Endodermal cell (in vitro differentiated cells): ENCODE results near the gene ASNSD1. TPM values are rescaled to one million over a fixed set of nuclear protein-coding genes. Genes with fewer than 3 reads are reported as not detected.

Experiments
- DNase-seq: peaks from one replicate; pipeline ENCODE4 v3.0.0-alpha.2; 2017
- H3K27ac ChIP-seq: 2 replicates; pipeline ENCODE4 v1.5.1; 2013; ENCODE audit warnings: mild to moderate bottlenecking, low read depth, low read length, moderate library complexity
- H3K27me3 ChIP-seq: 2 replicates; pipeline ENCODE4 v1.6.1; 2013; ENCODE audit warnings: mild to moderate bottlenecking, low read length, moderate library complexity; ENCODE audit not compliant: insufficient read depth, control insufficient read depth, poor library complexity, severe bottlenecking
- H3K36me3 ChIP-seq: 2 replicates; pipeline ENCODE4 v1.7.0; 2013; ENCODE audit warnings: mild to moderate bottlenecking, low read length, moderate library complexity; ENCODE audit not compliant: control insufficient read depth, insufficient read depth
- H3K4me1 ChIP-seq: one replicate; pipeline ENCODE4 v1.7.0; 2013; ENCODE audit warnings: low read length; ENCODE audit not compliant: control insufficient read depth, insufficient read depth
- H3K4me3 ChIP-seq: 2 replicates; pipeline ENCODE4 v1.5.1; 2013; ENCODE audit warnings: mild to moderate bottlenecking, low read length, moderate library complexity
- H3K9ac ChIP-seq: 2 replicates; pipeline ENCODE4 v1.6.1; 2013; ENCODE audit warnings: mild to moderate bottlenecking, low read length, moderate library complexity; ENCODE audit not compliant: poor library complexity, severe bottlenecking; ENCODE audit errors: extremely low read depth
- H3K9me3 ChIP-seq: 2 replicates; pipeline ENCODE4 v1.6.1; 2013; ENCODE audit warnings: mild to moderate bottlenecking, low read length, moderate library complexity; ENCODE audit not compliant: control insufficient read depth
- H3K27ac Mint-ChIP-seq: 2 replicates; pipeline ENCODE4 v1.8.0; 2020; ENCODE audit warnings: mixed read lengths
- H3K27me3 Mint-ChIP-seq: 2 replicates; pipeline ENCODE4 v1.8.0; 2021; ENCODE audit warnings: mild to moderate bottlenecking, mixed read lengths; ENCODE audit not compliant: insufficient read depth
- H3K36me3 Mint-ChIP-seq: 2 replicates; pipeline ENCODE4 v1.8.0; 2020; ENCODE audit warnings: low read depth, mixed read lengths
- H3K4me1 Mint-ChIP-seq: 2 replicates; pipeline ENCODE4 v1.8.0; 2020; ENCODE audit warnings: mixed read lengths
- H3K4me3 Mint-ChIP-seq: 2 replicates; pipeline ENCODE4 v1.8.0; 2020; ENCODE audit warnings: mild to moderate bottlenecking, moderate library complexity, mixed read lengths
- H3K9me3 Mint-ChIP-seq: 2 replicates; pipeline ENCODE4 v1.8.0; 2020; ENCODE audit warnings: mild to moderate bottlenecking, mixed read lengths
- CTCF ChIP-seq: fragments of 200-600 bp; sonication (generic); conservative IDR thresholded peaks from 2 replicates; pipeline ENCODE4 v1.5.0; 2021; ENCODE audit warnings: antibody characterized with exemption, mild to moderate bottlenecking
- WGBS, 2 experiments: methylation state at CpG; one replicate each; pipeline versions ENCODE4 v1.1.5 to v1.1.7; 2013; ENCODE audit warnings: missing lambda C conversion rate in 2 of 2, mixed read lengths in 1 of 2; ENCODE audit not compliant: insufficient coverage in 1 of 2, insufficient read length in 1 of 2; 5-methylcytosine and 5-hydroxymethylcytosine counted together
- total RNA-seq, 2 donors: library from RNA; stranded (reverse); fragmentation: NEBNext Ultra II Directional in 1 of 2; extraction: Animal tissue kit (Norgen Biotek cat#: 25700) in 1 of 2; gene quantifications; 2 replicates in 1 of 2; 3 replicates in 1 of 2; pipeline ENCODE4 v1.2.1, GENCODE V29; 2021

The ASNSD1 gene
- total RNA-seq, 2 donors from 2014 or later, result 43.3 to 56.2 TPM

GRCh38 chr2:189681903-189682302 lies 20.6 kb downstream of the ASNSD1 start:
- Mint-ChIP-seq H3K27ac (no peak overlapping the region), H3K4me1 (peaks cover 7% of the 10 kb centered on the region), H3K36me3 (peaks cover 23% of the 10 kb centered on the region), H3K27me3 (no peaks in the 10 kb centered on the region), H3K4me3 (no peak overlapping the region), H3K9me3 (peaks cover 9% of the 10 kb centered on the region)
- Histone ChIP-seq H3K9ac (no peak overlapping the region), H3K4me1 (no peaks in the 10 kb centered on the region), H3K36me3 (no peaks in the 10 kb centered on the region), H3K4me3 (no peak overlapping the region), H3K27ac (no peak overlapping the region), H3K9me3 (peaks cover 8% of the 10 kb centered on the region), H3K27me3 (no peaks in the 10 kb centered on the region)
- no peak for TF ChIP-seq CTCF
- no peak for DNase-seq

DNA sequence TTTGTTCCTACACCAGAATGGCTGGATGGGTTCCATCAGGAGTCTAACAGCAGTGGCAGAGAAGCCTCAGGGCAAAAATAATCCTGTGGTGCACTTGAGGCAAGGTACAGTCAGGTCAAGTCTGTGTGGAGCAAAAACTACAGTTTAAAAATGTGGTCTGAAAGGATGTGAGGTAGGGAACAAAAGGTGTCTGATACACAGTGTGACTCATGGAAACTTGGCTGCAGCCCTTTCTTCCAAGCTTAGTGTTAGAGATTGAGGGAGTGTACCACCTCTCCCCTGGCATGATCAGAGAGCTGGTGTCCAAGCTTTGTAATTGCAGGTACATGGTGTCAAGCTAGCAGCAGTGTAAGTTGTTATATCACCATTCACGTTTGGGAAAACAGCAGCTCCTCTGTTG lies 22.1 kb downstream of the ASNSD1 start:
- Histone ChIP-seq H3K27ac (no peak overlapping the region), H3K27me3 (no peaks in the 10 kb centered on the region), H3K36me3 (no peaks in the 10 kb centered on the region), H3K9me3 (peaks cover 4% of the 10 kb centered on the region), H3K4me3 (no peak overlapping the region), H3K4me1 (no peaks in the 10 kb centered on the region), H3K9ac (no peak overlapping the region)
- no peak for TF ChIP-seq CTCF
- no peak for DNase-seq
- Mint-ChIP-seq H3K4me3 (no peak overlapping the region), H3K27me3 (no peaks in the 10 kb centered on the region), H3K9me3 (peaks cover 5% of the 10 kb centered on the region), H3K4me1 (peaks cover 7% of the 10 kb centered on the region), H3K27ac (no peak overlapping the region), H3K36me3 (peaks cover 12% of the 10 kb centered on the region)
- 67 to 81% methylated on average over 1 of the region's 1 CpG for WGBS, 2 experiments

GRCh38 chr2:189684811-189685210 lies 23.6 kb downstream of the ASNSD1 start:
- Mint-ChIP-seq H3K4me1 (peaks cover 7% of the 10 kb centered on the region), H3K9me3 (no peaks in the 10 kb centered on the region), H3K4me3 (no peak overlapping the region), H3K27ac (no peak overlapping the region), H3K27me3 (no peaks in the 10 kb centered on the region), H3K36me3 (peaks cover 3% of the 10 kb centered on the region)
- 100% methylated on average over 1 of the region's 1 CpG; no CpG with 5 or more reads in 1 of the 2 experiments for WGBS, 2 experiments
- Histone ChIP-seq H3K27ac (no peak overlapping the region), H3K4me1 (no peaks in the 10 kb centered on the region), H3K36me3 (no peaks in the 10 kb centered on the region), H3K9ac (no peak overlapping the region), H3K4me3 (no peak overlapping the region), H3K27me3 (no peaks in the 10 kb centered on the region), H3K9me3 (no peaks in the 10 kb centered on the region)
- no peak for DNase-seq
- no peak for TF ChIP-seq CTCF
